Neural cell (in vitro differentiated cells): ENCODE results near the gene TNMD. TPM values are rescaled to one million over a fixed set of nuclear protein-coding genes. Genes with fewer than 3 reads are reported as not detected.

Experiments
- H2AFZ ChIP-seq: fragments of 200-600, 300-800 bp; sonication (generic), shearing (Covaris generic); 2 replicates; pipeline ENCODE4 v1.6.0; 2014; ENCODE audit warnings: low read depth, mild to moderate bottlenecking, antibody characterized with exemption, low read length, moderate library complexity
- H3F3A ChIP-seq: fragments of 200-600 bp; shearing (Covaris generic); 2 replicates; pipeline ENCODE4 v1.6.1; 2016; ENCODE audit warnings: mild to moderate bottlenecking, moderate library complexity, mixed read lengths, antibody characterized with exemption, low read length; ENCODE audit not compliant: insufficient read depth, poor library complexity, severe bottlenecking
- H3K27ac ChIP-seq: fragments of 200-600, 300-800 bp; sonication (generic), shearing (Covaris generic); 2 replicates; pipeline ENCODE4 v1.5.1; 2014; ENCODE audit warnings: mild to moderate bottlenecking, low read length, moderate library complexity
- H3K27me3 ChIP-seq: fragments of 300-800, 200-600 bp; sonication (generic), shearing (Covaris generic); 2 replicates; pipeline ENCODE4 v1.6.0; 2014; ENCODE audit warnings: mild to moderate bottlenecking, low read depth, low read length, moderate library complexity; ENCODE audit not compliant: insufficient read depth
- H3K36me3 ChIP-seq: fragments of 300-800, 200-600 bp; sonication (generic), shearing (Covaris generic); 2 replicates; pipeline ENCODE4 v1.5.1; 2014; ENCODE audit warnings: mild to moderate bottlenecking, antibody characterized with exemption, low read length, moderate library complexity; ENCODE audit not compliant: insufficient read depth
- H3K4me2 ChIP-seq: fragments of 300-800, 200-600 bp; sonication (generic), shearing (Covaris generic); 2 replicates; pipeline ENCODE4 v1.6.0; 2014; ENCODE audit warnings: mild to moderate bottlenecking, low read length
- H3K4me3 ChIP-seq: fragments of 300-800, 200-600 bp; sonication (generic), shearing (Covaris generic); 2 replicates; pipeline ENCODE4 v1.5.1; 2014; ENCODE audit warnings: mild to moderate bottlenecking, low read length, moderate library complexity
- H3K79me2 ChIP-seq: fragments of 200-600 bp; shearing (Covaris generic); replicated peaks from 2 replicates; pipeline ENCODE4 v1.6.0; 2014; ENCODE audit warnings: mild to moderate bottlenecking, low read length, moderate library complexity; ENCODE audit not compliant: insufficient read depth
- H3K9ac ChIP-seq: fragments of 300-800, 200-600 bp; sonication (generic), shearing (Covaris generic); 2 replicates; pipeline ENCODE4 v1.6.1; 2016; ENCODE audit warnings: mild to moderate bottlenecking, low read length, mixed read lengths
- H3K9me2 ChIP-seq: fragments of 200-600 bp; shearing (Covaris generic); 2 replicates; pipeline ENCODE4 v1.6.1; 2016; ENCODE audit warnings: mild to moderate bottlenecking, low read length, mixed read lengths; ENCODE audit not compliant: insufficient read depth
- H3K9me3 ChIP-seq: fragments of 200-600, 300-800 bp; sonication (generic), shearing (Covaris generic); 2 replicates; pipeline ENCODE4 v1.6.1; 2016; ENCODE audit warnings: mild to moderate bottlenecking, mixed run types, low read length, moderate library complexity, mixed read lengths
- H4K20me1 ChIP-seq: fragments of 200-600 bp; shearing (Covaris generic); 2 replicates; pipeline ENCODE4 v1.6.1; 2016; ENCODE audit warnings: mild to moderate bottlenecking, mixed run types; ENCODE audit not compliant: insufficient read depth
- CTCF ChIP-seq: fragments of 450-650 bp; IDR thresholded peaks from 2 replicates; pipeline ENCODE4 v1.5.1; 2014; ENCODE audit warnings: antibody characterized with exemption, mild to moderate bottlenecking, moderate library complexity; ENCODE audit not compliant: poor library complexity, severe bottlenecking
- EP300 ChIP-seq: fragments of 450-650 bp; conservative IDR thresholded peaks from 2 replicates; pipeline ENCODE4 v1.6.1; 2014; ENCODE audit warnings: antibody characterized with exemption, mild to moderate bottlenecking, moderate library complexity; ENCODE audit not compliant: poor library complexity, severe bottlenecking
- EZH2 ChIP-seq: fragments of 200-600, 300-800 bp; shearing (Covaris generic), sonication (generic); IDR thresholded peaks from 2 replicates; pipeline ENCODE4 v1.6.1; 2014; ENCODE audit warnings: antibody characterized with exemption, low read length, borderline replicate concordance, mild to moderate bottlenecking; ENCODE audit not compliant: insufficient read depth, poor library complexity, severe bottlenecking
- MXI1 ChIP-seq: fragments of 450-650 bp; conservative IDR thresholded peaks from 2 replicates; pipeline ENCODE4 v1.6.1; 2014; ENCODE audit warnings: antibody characterized with exemption, mild to moderate bottlenecking; ENCODE audit not compliant: poor library complexity, severe bottlenecking
- POLR2AphosphoS5 ChIP-seq: IDR thresholded peaks from 2 replicates; pipeline ENCODE4 v1.6.1; 2012
- RAD21 ChIP-seq: fragments of 450-650 bp; conservative IDR thresholded peaks from 2 replicates; pipeline ENCODE4 v1.6.1; 2014; ENCODE audit warnings: antibody characterized with exemption, mild to moderate bottlenecking, moderate library complexity
- REST ChIP-seq: IDR thresholded peaks from 2 replicates; pipeline ENCODE4 v1.6.1; 2012; ENCODE audit warnings: borderline replicate concordance
- SMC3 ChIP-seq: fragments of 450-650 bp; conservative IDR thresholded peaks from 2 replicates; pipeline ENCODE4 v1.6.1; 2014; ENCODE audit warnings: antibody characterized with exemption, mild to moderate bottlenecking, moderate library complexity; ENCODE audit not compliant: poor library complexity
- TAF1 ChIP-seq: IDR thresholded peaks from 2 replicates; pipeline ENCODE4 v1.6.1; 2012; ENCODE audit warnings: low read depth
- polyA plus RNA-seq: library from polyadenylated mRNA; depleted of rRNA; stranded (reverse); fragments of >200 nt; gene quantifications from 2 replicates; pipeline ENCODE4 v1.2.3, GENCODE V29; 2014

Gene TNMD
- polyA plus RNA-seq, 1 donor from 2014 or later: 0.24 TPM

- no peaks in the 10 kb centered on the region for H3K79me2 ChIP-seq
- TF ChIP-seq EZH2 (no peak), RAD21 (no peak), EP300 (no peak), MXI1 (no peak), CTCF (no peak), TAF1 (no peak), SMC3 (no peak), POLR2AphosphoS5 (no peak), REST (no peak)
- no peaks in the 10 kb centered on the region for H3F3A ChIP-seq
- no peak overlapping the region for H3K4me3 ChIP-seq
- no peak overlapping the region for H3K9ac ChIP-seq
- no peak overlapping the region for H3K27ac ChIP-seq
- no peaks in the 10 kb centered on the region for H3K36me3 ChIP-seq
- H3K9me3 ChIP-seq: no peaks in the 10 kb centered on the region
- no peaks in the 10 kb centered on the region for H3K9me2 ChIP-seq
- no peaks in the 10 kb centered on the region for H3K27me3 ChIP-seq
- H3K4me2 ChIP-seq: no peak overlapping the region
- no peak overlapping the region for H2AFZ ChIP-seq
- no peaks in the 10 kb centered on the region for H4K20me1 ChIP-seq
Observed at GRCh38 chrX:100642290-100642689, 57.6 kb downstream of the TNMD start.

- Histone ChIP-seq H3K36me3 (no peaks in the 10 kb centered on the region), H3K9me2 (no peaks in the 10 kb centered on the region), H3K4me3 (no peak overlapping the region), H3K9ac (no peak overlapping the region), H3F3A (no peaks in the 10 kb centered on the region), H3K27ac (no peak overlapping the region), H4K20me1 (no peaks in the 10 kb centered on the region), H2AFZ (no peak overlapping the region), H3K4me2 (no peak overlapping the region), H3K9me3 (no peaks in the 10 kb centered on the region), H3K79me2 (no peaks in the 10 kb centered on the region), H3K27me3 (no peaks in the 10 kb centered on the region)
- no peak for TF ChIP-seq EZH2
- no peak for TF ChIP-seq REST
Observed at GRCh38 chrX:100643212-100643611, 58.5 kb downstream of the TNMD start.
